Endothelial cell of umbilical vein (primary cell): ENCODE measurements around the gene MAN2B2. TPM values are rescaled to one million over a fixed set of nuclear protein-coding genes. Genes with fewer than 3 reads are reported as not detected.

ENCODE experiments used
- BruUV-seq: library from RNA; stranded (reverse); fragments of 400-500 nt; replicated peaks from 2 replicates; lab custom pipeline; 2021; lab: Mats Ljungman, UMichigan
- CTCF ChIA-PET: fragments of 300-600, 350-600 bp; sonication (Branson Sonifier 250); formaldehyde crosslinking; loops from one replicate; lab custom pipeline; 2021; ENCODE audit warnings: antibody characterized with exemption, inconsistent platforms; lab: Charles Lee
- POLR2A ChIA-PET: fragments of 300-600, 350-600 bp; sonication (Branson Sonifier 250); formaldehyde crosslinking; loops from one replicate; lab custom pipeline; 2021; ENCODE audit warnings: antibody characterized with exemption, inconsistent platforms; lab: Charles Lee
- DNase-seq: peaks from one replicate; pipeline ENCODE4 v3.0.0-alpha.2; 2011; ENCODE audit warnings: low read depth, low spot score
- FAIRE-seq: peaks from 2 replicates; lab custom pipeline; 2011; peaks lifted over from hg19 to GRCh38; lab: Jason Lieb, UNC
- H2AFZ ChIP-seq: 2 replicates; pipeline ENCODE4 v1.6.0; 2012; ENCODE audit warnings: low read depth, low read length, control low read depth, inconsistent platforms
- H3K27ac ChIP-seq: 2 replicates; pipeline ENCODE4 v1.5.1; 2011; ENCODE audit warnings: low read depth, mild to moderate bottlenecking, control low read depth, low read length, moderate library complexity; ENCODE audit not compliant: insufficient read depth
- H3K27me3 ChIP-seq, 2 experiments: 2 replicates each; pipeline versions ENCODE4 v1.6.0 to v1.6.1; 2011; ENCODE audit warnings: low read length in 2 of 2, mixed read lengths in 1 of 2; ENCODE audit not compliant: control insufficient read depth in 2 of 2, insufficient read depth in 2 of 2
- H3K36me3 ChIP-seq, 2 experiments: 2 replicates in 1 of 2; 3 replicates in 1 of 2; pipeline ENCODE4 v1.5.1; 2011; ENCODE audit warnings: low read length in 2 of 2, mild to moderate bottlenecking in 1 of 2, moderate library complexity in 1 of 2; ENCODE audit not compliant: control insufficient read depth in 2 of 2, insufficient read depth in 2 of 2; ENCODE audit errors: extremely low read depth in 1 of 2
- H3K4me1 ChIP-seq: 3 replicates; pipeline ENCODE4 v1.5.1; 2011; ENCODE audit warnings: mild to moderate bottlenecking, low read length; ENCODE audit not compliant: control insufficient read depth, insufficient read depth; ENCODE audit errors: extremely low read depth
- H3K4me2 ChIP-seq: 2 replicates; pipeline ENCODE4 v1.6.1; 2011; ENCODE audit warnings: low read length, control low read depth, mixed read lengths; ENCODE audit not compliant: insufficient read depth
- H3K4me3 ChIP-seq, 3 experiments: fragments of 200-600 bp in 1 of 3; sonication (generic), shearing (Covaris generic) in 1 of 3; replicated peaks in 1 of 3; 2 replicates each; pipeline ENCODE4 v1.5.1; 2011 to 2016; ENCODE audit warnings: control low read depth in 3 of 3, low read length in 3 of 3, mild to moderate bottlenecking in 2 of 3, inconsistent platforms in 1 of 3, low read depth in 1 of 3, moderate library complexity in 1 of 3; ENCODE audit not compliant: insufficient read depth in 1 of 3
- H3K79me2 ChIP-seq: 2 replicates; pipeline ENCODE4 v1.6.0; 2012; ENCODE audit warnings: low read length, inconsistent platforms; ENCODE audit not compliant: control insufficient read depth, insufficient read depth
- H3K9ac ChIP-seq: replicated peaks from 2 replicates; pipeline ENCODE3; 2011; ENCODE audit warnings: low read length, control low read depth; ENCODE audit not compliant: insufficient read depth; ENCODE audit errors: extremely low read depth
- H3K9me1 ChIP-seq: replicated peaks from 3 replicates; pipeline ENCODE4 v1.6.0; 2011; ENCODE audit warnings: mild to moderate bottlenecking, low read length; ENCODE audit not compliant: control insufficient read depth, insufficient read depth; ENCODE audit errors: extremely low read depth
- H3K9me3 ChIP-seq: replicated peaks from 2 replicates; pipeline ENCODE4 v1.5.1; 2012; ENCODE audit warnings: low read length, inconsistent platforms; ENCODE audit not compliant: control insufficient read depth, insufficient read depth
- H4K20me1 ChIP-seq: replicated peaks from 2 replicates; pipeline ENCODE3; 2011; ENCODE audit warnings: mild to moderate bottlenecking, low read length; ENCODE audit not compliant: control insufficient read depth, insufficient read depth; ENCODE audit errors: extremely low read depth
- CTCF ChIP-seq, 2 donors: IDR thresholded peaks; 1 replicate in 1 of 2; 2 replicates in 1 of 2; pipeline ENCODE4 v1.5.1; 2011; ENCODE audit warnings: low read length in 2 of 2, mild to moderate bottlenecking in 2 of 2, moderate library complexity in 2 of 2, control low read depth in 1 of 2, inconsistent platforms in 1 of 2, low read depth in 1 of 2; ENCODE audit not compliant: insufficient read depth in 1 of 2; ENCODE audit errors: extremely low read depth in 1 of 2
- EZH2 ChIP-seq: IDR thresholded peaks from 2 replicates; pipeline ENCODE4 v1.6.1; 2012; ENCODE audit warnings: borderline replicate concordance, low read depth, mild to moderate bottlenecking, moderate library complexity, low read length, inconsistent platforms; ENCODE audit not compliant: severe bottlenecking
- FOS ChIP-seq: IDR thresholded peaks from 2 replicates; pipeline ENCODE4 v1.6.1; 2011; ENCODE audit warnings: mild to moderate bottlenecking, low read length, moderate library complexity, borderline replicate concordance; ENCODE audit not compliant: insufficient read depth
- GATA2 ChIP-seq: IDR thresholded peaks from 2 replicates; pipeline ENCODE4 v1.7.0; 2011; ENCODE audit warnings: low read depth, mild to moderate bottlenecking, moderate library complexity, mixed read lengths, low read length; ENCODE audit not compliant: insufficient read length, insufficient read depth
- JUN ChIP-seq: IDR thresholded peaks from 2 replicates; pipeline ENCODE4 v1.6.1; 2011; ENCODE audit warnings: borderline replicate concordance, low read depth; ENCODE audit not compliant: insufficient read length, insufficient read depth
- MAX ChIP-seq: IDR thresholded peaks from 2 replicates; pipeline ENCODE4 v1.6.1; 2011; ENCODE audit not compliant: insufficient read depth, insufficient read length
- MYC ChIP-seq: IDR thresholded peaks from one replicate; pipeline ENCODE4 v1.6.1; 2011; ENCODE audit warnings: mild to moderate bottlenecking, low read depth, low read length
- POLR2A ChIP-seq: IDR thresholded peaks from 2 replicates; pipeline ENCODE4 v1.6.1; 2012; ENCODE audit warnings: low read depth, mild to moderate bottlenecking, control low read depth, low read length
- POLR2AphosphoS5 ChIP-seq: IDR thresholded peaks from 2 replicates; pipeline ENCODE4 v1.6.1; 2012; ENCODE audit warnings: low read depth, mild to moderate bottlenecking, control low read depth, low read length, moderate library complexity; ENCODE audit not compliant: insufficient read depth
- dilution Hi-C: fragments of 300-500 bp; cut with MboI; formaldehyde crosslinking; loops from one replicate; pipeline ENCODE4 v1.15.0; 2019; ENCODE audit warnings: low sequenced_read_pairs; ENCODE audit not compliant: extremely low pct_ligation_motif_present
- intact Hi-C: fragments of 100-400 bp; cut with micrococcal nuclease; formaldehyde crosslinking; loops from one replicate; pipeline ENCODE4 v1.10.0; 2022
- polyA plus RNA-seq, 4 experiments: library from polyadenylated mRNA; depleted of rRNA in 3 of 4; stranded (reverse) in 3 of 4; unstranded in 1 of 4; fragments of >200 nt; gene quantifications; 2 replicates each; pipeline versions ENCODE4 v1.2.1 to v1.2.3, GENCODE V29; 2011 to 2012; ENCODE audit warnings: missing spikeins in 1 of 4
- total RNA-seq: library from RNA; stranded (reverse); gene quantifications from 2 replicates; pipeline ENCODE4 v1.2.3, GENCODE V29; 2021

The MAN2B2 gene
- total and polyA plus RNA-seq, 2 donors (not counting 3 experiments of a cell fraction or from before 2014, with no cell fraction given), result 15.7 to 25.1 TPM

- Histone ChIP-seq H3K4me2 (no peak overlapping the region), H3K9ac (no peak overlapping the region), H4K20me1 (no peaks in the 10 kb centered on the region), H3K9me1 (no peaks in the 10 kb centered on the region), H3K79me2 (no peaks in the 10 kb centered on the region), H3K9me3 (no peaks in the 10 kb centered on the region), H3K36me3 (peaks cover 0 to 5% of the 10 kb centered on the region in 2 experiments), H3K27me3 (no peaks in the 10 kb centered on the region), H2AFZ (no peak overlapping the region), H3K27ac (no peak overlapping the region), H3K4me3 (no peak overlapping the region), H3K4me1 (no peaks in the 10 kb centered on the region)
- FAIRE-seq, result no peak
- ChIA-PET CTCF (no interaction called here), POLR2A (no interaction called here)
- dilution Hi-C loops, result no loop called here
- intact Hi-C loops, result no loop called here
- BruUV-seq, result no TSS peak
- TF ChIP-seq POLR2A (no peak), FOS (no peak), CTCF (IDR thresholded peaks at IDR 0.05; ENCODE audit: extremely low read depth in 1 of 2, insufficient read depth in 1 of 2, low read depth in 1 of 2, low read length in 2 of 2) (no peak), GATA2 (no peak), JUN (no peak), EZH2 (no peak), MYC (no peak), POLR2AphosphoS5 (no peak), MAX (no peak)
- no peak for DNase-seq
Observed at GRCh38 chr4:6594826-6595355, 19.9 kb downstream of the MAN2B2 start.
